T-helper 9 cell (primary cell): ENCODE data around the gene ARMH4.

Experiments
- DNase-seq: peaks from one replicate; pipeline ENCODE4 v3.0.0-alpha.2; 2020

Gene ARMH4

DNA sequence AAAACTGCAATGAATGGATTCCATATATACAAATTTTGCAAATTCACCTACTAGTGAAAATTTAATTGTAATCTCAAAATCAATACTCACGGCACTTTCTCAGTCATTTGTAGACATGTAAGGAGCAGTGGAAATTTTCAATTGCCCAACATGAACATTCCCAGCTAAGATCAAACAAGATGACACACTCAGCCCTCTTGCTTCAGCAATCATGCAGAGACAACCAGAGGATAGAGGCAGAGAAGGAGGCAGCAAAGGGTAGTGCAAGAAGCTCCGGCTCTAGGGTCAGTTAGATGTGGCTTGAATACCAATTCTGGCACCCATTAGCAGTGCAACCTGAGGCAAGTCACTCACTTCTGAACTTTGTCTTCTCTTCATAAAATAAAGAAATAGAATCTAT is 194.6 kb downstream of the ARMH4 start:
- no peak for DNase-seq
